HUDEP-2 (cell line): ENCODE measurements around the gene LRRTM2.
A peak's percentile ranks its signal among the peaks of the same experiment; 100 is the strongest.
"Not testable (repeated sequence)": the region's sequence is repeated elsewhere in the genome, so short reads cannot be mapped to it uniquely, and the experiment has no call there.

Source experiments
- DNase-seq, 76 experiments: peaks; one replicate each; lab custom pipeline; 2025; ENCODE audit not compliant: unreplicated experiment in 76 of 76; lab: John Stamatoyannopoulos, UW

LRRTM2 gene

DNA sequence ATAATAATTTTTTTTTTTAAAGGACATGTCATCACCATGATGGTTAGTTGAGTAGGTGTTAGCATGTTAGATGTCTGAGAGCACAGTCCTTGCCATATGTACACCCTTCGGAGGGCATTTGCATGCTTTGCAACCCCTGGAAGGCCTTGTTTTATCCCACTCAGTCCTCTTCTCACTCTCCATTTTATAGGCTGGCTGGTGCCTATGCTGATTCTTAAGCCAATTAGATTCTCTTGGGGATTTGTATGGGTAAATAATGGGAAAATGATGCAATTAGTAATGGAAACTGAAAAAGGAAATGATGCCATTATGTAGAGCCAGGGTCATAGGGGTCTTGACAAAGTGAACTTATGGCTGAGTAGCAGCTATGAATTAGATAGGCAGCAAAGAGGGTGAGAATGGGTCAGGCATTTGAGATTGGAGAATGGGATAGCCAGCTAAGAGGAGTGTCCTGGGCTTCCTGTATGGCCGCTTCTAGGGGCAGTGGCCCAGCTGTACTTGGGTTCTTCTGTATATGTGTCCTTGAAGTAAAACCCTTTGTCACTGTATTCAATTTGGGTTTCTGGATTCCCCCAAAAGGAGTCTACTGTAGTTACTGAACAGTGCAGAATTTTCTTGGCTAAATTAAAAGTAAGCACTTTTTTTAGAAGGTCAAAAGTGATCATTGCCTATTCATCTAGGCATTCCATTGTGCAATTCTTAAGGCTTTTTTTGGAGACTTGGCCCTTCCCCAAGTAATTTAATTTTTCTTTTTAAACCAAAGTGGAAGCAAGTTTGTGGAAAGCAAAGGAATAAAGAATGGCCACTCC lies 31.6 kb downstream of the LRRTM2 start:
- no peak for DNase-seq

- no peak for DNase-seq
Measured at GRCh38 chr5:138841531-138841930, 33.6 kb downstream of the LRRTM2 start.

DNA sequence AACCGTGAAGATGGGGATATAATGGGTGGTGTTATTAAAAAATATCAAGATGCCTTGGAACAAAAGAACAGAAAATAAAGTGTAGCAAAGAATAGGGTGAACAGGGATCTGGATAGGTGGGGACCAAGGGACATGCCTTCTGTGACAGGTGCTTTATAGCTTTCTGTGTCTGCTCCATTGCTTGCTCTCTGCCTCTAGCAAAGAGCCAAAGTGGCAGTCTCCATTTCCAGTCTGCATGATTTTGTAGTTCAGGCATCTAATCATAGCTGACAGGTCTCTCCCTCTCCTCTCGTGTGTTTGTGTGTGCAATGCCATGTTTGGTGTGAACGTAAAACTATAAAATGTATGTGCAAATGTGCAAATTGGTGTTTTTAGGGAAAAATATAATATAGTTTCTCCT lies 35.0 kb downstream of the LRRTM2 start:
- no peak for DNase-seq

DNA sequence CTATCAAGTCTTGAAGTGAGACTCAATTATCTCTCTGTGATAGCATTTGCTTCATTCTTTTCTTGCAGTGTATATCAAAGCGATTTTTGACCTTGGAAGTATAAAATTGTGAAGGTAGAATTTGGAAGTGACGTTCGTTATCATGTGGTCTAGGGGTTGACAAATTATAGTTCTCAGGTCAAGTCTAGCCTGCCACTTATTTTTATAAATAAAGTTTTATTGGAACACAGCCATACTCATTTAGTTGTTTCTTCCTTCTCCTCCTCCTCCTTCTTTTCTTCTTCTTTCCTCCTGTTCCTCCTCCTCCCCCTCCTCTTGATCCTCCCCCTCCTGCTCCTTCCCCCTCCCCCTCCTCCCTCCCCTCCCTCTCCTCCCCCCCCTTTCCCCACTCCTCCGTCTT lies 38.0 kb downstream of the LRRTM2 start:
- DNase-seq, result no peak

DNA sequence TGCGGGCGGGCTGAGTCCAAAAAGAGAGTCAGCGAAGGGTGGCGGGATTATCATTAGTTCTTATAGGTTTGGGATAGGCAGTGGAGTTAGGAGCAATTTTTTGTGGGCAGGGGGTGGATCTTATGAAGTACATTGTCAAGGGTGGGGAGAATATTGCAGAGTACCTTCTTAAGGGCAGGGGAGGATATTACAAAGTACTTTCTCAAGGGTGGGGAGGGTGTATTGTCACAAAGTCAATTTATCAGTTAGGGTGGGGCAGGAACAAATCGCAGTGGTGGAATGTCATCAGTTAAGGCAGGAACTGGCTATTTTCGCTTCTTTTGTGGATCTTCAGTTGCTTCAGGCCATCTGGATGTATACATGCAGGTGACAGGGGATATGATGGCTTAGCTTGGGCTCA lies 40.3 kb downstream of the LRRTM2 start:
- DNase-seq, result not testable (repeated sequence)

- no peak for DNase-seq
Measured at GRCh38 chr5:138833726-138834480, 41.2 kb downstream of the LRRTM2 start.

DNA sequence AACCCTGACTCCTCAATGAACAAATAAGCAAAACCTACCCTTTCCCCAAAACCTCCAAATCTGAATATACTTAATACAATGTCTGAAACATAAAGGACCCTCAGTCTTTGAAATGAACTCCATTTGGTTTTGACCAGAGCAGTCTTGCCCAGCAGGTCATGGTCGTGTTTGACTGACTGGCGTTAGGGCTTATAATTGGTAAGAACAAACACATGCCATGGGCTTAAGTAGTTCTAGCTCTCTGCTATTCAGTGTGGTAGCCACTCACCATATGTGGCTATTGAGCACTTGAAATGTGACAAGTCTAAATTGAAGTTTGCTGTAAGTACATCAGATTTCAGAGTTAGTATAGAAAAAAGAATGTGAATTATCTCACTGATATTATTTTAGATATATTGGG lies 42.1 kb downstream of the LRRTM2 start:
- DNase-seq, result no peak

- no peak for DNase-seq
Measured at GRCh38 chr5:138832218-138832617, 42.9 kb downstream of the LRRTM2 start.

GRCh38 chr5:138831703-138832102 lies 43.4 kb downstream of the LRRTM2 start:
- DNase-seq, result no peak

DNA sequence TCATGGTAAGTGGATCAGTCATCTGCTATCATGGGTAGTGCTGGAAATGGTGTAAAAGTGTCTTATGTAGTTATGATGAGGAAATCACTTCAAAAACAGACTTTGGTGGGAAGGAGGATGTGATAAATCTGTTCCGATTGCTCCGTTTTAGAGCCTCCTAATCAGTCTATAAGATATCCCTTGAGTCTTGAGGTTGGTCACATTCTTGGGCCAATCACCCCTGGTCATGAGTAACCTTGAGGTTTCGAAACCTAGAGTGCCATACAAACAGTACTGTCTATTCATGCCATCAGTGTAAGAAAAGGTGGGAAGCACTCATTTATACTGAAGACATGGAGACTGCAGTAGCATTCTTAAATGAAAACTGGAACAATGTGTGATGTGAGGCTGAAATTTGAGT lies 45.8 kb downstream of the LRRTM2 start:
- no peak for DNase-seq

DNA sequence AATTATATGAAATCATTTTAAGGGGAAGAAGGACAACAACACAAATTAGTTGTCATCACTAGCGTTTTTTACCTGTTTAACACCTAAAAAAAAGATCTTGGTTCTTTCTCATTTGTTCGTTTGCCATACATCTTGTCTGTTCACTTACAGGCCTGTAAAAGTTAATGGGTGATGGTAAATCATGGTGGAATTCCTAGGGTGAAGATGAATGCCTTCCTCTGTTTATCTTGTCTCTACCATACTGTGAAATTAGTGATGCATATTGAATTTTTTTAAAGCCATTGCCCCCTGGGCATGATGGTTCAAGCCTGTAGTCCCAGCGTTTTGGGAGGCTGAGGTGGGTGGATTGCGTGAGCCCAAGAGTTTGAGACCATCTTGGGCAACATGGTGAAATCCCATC lies 46.6 kb downstream of the LRRTM2 start:
- no peak for DNase-seq

DNA sequence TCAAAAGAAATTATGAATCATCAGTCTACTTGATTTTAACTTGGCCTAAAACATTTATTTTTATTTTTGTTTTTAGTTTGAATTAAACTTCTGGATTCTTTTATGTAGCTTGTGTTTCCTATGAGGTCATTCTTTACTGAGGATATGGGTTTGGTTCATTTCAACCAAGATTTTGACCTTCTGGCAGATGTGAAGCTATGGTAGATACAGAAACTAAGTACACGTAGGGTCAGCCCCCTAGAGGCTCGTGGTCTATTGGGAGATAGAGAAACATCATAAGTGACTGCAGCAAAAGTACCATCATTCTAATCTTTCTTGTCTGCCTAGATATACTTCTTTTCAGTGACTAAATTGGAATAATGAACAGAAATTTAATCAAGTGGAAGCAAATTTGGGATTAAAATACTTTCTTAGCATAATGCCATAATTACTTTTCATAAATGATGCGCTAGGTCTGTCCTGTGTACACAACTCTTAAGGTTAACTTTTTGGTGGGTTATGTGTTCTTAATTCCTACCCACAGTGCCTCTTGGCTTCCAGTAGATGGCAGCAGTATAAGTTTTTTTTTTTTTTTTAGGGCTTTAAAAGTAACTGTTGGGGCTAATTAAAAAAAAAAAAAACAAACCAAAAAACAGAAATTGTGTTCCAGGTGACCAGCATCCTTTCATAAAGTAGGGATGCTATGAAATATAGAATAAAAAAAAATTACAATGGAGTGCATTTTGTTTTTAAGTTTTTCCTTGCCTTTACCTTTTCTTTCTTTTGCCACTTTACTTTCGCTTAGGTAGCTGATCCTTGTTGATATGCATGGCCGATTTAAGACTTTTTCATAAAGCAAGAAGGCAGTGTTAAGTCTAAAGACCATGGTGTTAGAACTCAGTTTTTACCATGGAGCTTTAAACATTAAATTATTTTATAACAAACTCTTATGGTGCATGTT lies 49.9 kb downstream of the LRRTM2 start:
- DNase-seq, result peak in 14 of 76 experiments; percentile 7 to 50 (median 21)

DNA sequence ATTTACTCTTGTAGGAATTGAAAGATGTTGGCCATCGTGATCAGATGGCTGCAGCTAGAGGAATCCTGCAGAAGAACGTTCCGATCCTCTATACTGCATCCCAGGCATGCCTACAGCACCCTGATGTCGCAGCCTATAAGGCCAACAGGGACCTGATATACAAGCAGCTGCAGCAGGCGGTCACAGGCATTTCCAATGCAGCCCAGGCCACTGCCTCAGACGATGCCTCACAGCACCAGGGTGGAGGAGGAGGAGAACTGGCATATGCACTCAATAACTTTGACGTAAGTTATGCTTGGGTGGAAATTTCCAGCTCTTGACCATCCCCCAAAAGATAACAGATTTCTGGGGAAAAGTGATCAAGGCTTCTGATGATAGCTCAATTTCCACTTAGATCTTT lies 50.6 kb downstream of the LRRTM2 start:
- peak in 15 of 76 experiments; percentile 3 to 60 (median 16) for DNase-seq

- DNase-seq, result no peak
Measured at GRCh38 chr5:138820695-138821094, 54.4 kb downstream of the LRRTM2 start.

GRCh38 chr5:138819081-138819480 lies 56.1 kb downstream of the LRRTM2 start:
- no peak for DNase-seq
